Glomerular endothelial cell (primary cell): Measurements from ENCODE around the gene TUBGCP6. TPM values are rescaled to one million over a fixed set of nuclear protein-coding genes. Genes with fewer than 3 reads are reported as not detected.

Source experiments
- DNase-seq: peaks from one replicate; pipeline ENCODE4 v3.0.0-alpha.2; 2011; ENCODE audit warnings: low read depth, low spot score; ENCODE audit errors: extremely low read depth
- total RNA-seq: library from RNA; depleted of rRNA; stranded (reverse); fragments of >200 nt; gene quantifications from 2 replicates; pipeline ENCODE4 v1.2.3, GENCODE V29; 2015

TUBGCP6 gene
- total RNA-seq, 1 donor from 2014 or later: 47.1 TPM

DNA sequence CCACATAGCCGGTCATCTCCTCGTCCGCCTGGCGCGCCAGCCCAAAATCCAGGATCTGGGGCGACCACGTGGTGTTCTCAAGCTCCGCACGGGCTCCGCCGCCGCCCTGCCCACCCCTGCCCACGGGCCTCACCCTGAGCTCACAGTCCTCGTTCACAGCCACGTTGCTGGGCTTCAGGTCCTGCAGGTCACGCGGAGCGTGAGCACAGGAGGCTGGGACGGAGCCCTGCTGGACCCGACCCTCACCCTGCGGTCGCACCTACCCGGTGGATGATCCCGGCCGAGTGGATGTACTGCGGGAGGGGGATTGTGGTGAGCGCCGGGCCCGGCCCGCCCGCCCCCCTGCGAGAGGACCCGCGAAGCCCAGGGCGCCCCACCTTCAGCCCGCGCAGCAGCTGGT, 22.2 kb upstream of the TUBGCP6 start:
- DNase-seq: no peak

DNA sequence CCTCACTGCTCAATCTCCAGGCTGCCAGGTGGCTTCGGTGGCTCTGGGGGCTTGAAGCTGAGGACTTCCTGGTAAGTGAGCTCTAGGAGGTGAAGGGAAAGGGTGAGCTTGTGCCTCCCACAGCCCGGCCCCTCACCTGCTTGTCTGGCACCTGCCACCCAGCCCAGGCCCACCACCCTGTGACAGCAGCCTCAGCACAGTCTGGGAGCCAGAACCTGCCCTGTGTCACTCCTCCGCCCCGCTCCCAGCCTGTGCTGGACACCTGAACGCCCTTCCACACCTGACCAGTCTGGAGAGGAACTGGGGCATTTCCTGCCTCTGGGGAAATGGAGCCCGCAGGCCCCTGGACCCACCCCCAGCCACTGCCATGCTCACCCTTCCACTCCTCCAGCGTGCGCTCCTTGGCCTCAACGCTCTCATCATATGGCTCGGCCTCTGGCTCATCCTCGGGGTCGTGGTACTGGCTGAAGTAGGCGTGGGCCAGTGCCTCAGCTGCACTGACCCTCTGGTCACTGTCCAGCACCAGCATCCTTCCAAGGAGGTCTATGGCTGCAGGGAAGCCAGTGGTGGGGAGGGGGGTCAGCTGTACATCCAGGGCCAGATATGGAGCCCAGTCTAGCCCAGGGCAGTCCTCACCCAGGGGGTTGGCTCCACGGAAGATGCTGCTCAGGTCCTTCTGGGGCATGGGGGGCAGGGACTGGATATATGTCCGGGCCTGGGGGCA, 20.3 kb upstream of the TUBGCP6 start:
- no peak for DNase-seq

DNA sequence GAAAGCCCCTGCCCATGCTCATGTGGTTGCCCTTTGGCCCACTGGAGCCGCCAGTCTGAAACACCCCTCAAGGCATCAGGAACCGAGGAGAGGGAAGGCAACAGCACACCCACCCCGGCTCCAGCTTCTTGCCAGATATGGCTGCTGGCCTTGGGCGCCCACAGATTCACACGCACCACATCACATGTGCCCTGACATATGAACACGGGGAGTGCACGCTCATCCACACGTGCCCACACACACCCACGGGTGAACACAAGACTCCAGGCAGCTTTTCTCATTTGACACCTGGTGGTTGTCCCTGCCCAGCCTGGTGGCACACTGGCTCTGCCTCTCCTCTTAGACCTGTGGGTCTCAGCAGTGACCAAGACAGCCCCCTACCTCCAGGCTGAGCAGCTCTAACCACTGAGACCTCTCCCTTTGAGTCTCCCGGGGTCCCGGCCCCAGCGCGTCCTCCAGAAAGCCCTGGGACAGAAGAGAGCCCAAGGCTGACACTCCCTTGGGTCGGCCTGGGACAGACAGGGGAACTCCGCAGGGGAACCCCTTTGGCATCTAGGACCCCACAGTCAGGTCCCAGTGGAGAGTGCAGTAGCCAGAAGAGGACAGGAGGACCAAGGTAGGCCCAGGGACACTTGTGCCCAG, 19.4 kb upstream of the TUBGCP6 start:
- no peak for DNase-seq

DNA sequence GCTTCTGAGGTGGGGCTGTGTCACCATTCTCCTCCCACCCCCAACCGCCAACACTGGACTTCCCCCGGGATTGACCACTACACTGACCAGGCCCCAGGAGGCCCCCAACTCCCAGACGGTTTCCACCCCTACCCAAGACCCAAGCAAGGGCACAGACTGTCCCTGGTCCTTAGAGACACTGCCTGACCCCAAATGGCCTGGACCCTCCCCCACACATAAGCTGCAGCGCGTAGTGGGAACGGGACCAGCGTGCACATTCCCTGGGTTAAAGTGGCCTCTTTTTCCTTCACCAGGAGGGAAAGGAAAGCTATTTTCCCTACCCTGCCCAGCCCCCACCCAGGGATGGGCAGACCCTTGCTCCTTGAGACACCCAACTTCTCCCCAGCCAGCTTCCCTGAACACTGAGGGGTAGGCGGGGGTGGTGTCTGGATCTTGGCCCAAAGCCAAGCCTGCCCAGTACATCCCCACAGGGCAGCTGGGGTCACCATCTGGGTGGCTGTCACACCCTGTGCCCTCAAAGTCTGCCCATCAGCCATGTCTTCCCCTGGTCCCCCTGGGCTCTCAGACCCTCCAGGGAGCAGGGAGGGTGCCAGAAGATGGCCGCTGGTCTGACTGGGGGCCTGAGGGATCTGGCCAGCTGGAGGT, 18.3 kb upstream of the TUBGCP6 start:
- no peak for DNase-seq

DNA sequence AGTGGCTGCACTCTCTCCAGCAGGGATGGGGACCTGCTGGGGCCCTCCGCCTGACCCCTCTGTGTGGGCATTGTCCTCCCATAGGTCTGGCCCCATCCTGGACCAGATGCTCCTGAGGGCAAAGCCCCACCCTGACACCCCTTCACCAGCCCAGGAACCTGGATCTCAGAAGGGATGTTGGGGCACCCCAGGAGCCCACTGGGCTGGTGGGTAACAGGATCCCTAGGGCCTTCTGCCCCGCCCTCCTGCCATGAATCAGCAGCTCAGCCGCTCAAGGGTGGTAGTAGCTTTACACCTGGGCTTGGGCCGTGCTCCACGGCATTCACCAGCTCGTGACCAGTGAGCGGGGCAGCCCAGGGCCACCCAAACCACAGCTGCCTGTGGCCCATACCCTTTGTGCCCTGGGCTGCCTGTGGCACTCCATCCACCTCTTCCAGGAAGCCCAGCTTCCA, 17.7 kb upstream of the TUBGCP6 start:
- no peak for DNase-seq

DNA sequence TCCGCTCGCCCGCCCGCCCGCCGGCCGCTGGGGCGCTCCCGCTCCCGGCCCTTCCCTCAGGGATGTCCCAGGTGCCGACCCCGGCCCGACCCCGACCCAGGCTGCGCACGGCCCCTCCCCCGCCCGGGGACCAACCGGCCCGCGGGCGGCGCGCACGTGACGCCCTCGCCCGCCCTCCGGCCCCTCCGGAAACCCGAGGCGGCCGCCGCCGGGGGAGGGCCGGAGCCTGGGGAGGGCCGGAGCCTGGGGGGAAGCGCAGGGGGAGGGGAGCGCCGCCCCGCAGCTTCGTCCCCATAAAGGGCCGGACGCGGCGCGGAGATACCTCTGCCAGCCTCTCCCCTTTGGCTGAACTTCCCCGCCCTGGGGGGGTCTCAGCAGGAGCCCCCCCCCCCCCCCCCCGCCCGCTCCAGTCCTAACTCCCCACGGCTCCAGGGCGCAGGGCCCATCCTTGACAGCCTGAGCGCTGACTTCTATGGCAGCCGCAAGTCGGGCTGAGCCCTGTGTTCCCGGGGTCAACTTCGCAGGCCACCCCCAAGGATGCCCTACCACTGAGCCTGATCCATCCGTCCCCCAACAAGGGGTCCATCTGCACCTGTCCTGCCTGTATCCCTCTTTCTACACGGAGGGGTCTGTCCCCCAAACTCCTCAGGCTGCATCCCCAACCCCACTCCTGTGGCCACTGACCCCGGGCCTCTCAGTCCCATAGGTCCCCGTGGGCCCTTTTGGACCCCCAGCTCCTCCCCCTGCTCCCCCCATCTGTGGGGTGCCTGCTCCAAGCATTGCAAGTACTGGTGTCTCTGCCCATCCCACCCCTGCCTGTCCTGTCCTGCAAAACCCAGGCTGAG, 17.0 kb upstream of the TUBGCP6 start, which contains the start of gene MAPK12:
TSS of gene MAPK12 (minus strand) at position 69 of the 845 bp plus-strand sequence. CDS start 174 bp downstream, outside the sequence.
- no peak for DNase-seq

DNA sequence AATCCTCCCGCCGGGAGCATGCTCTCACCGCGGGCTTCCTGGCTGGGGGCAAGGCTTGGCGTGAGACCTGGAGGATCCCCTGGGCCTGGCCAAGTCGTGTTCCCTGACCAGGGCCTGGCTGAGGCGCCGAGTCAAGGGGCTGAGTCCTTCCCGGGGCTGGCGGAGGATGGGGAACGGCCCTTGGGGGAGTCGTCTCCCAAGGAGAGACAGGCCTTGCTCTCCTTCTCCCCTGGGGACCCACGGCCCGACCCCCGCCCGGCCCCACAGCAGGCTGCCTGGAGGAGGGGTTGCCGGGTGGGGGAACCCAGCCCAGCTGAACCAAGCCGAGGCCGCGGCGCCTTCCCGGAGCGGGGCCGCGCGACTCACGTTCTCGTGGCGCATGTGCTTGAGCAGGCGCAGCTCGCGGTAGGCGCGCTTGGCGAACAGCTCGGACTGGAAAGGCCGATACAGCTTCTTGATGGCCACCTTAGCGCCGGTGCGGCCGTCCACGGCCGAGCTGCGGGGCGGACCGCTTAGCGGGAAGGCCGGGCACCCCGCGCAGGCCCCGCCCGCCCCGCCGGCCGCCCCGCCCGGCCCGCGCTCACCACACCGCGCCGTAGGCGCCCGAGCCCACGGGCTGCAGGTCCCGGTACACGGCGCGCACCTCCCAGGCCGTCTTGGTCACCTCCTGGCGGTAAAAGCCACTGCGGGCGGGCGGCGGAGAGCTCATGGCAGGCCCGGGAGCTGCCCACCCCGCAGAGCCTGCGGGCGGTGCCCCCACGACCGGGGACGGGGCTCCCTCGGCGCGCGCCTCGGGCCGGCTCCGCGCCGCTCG, 16.2 kb upstream of the TUBGCP6 start:
- no peak for DNase-seq

DNA sequence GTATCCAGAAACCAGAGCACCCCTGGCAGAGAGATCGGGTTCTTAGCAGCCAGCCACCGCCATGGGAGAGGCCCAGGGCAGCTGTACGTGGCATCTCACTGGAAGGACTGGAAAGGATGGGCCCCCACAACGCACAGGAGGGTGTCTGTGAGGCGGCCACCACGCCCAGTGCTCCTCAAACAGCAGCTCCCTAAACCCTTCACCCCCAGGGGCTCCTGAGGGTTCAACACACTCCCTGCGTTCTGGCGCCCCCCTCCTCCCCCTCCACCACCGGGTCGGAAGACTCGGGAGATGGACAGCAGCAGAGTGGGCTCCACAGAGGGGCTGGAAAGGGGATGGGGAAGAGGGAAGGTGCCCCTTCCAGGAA, 15.6 kb upstream of the TUBGCP6 start:
- no peak for DNase-seq

DNA sequence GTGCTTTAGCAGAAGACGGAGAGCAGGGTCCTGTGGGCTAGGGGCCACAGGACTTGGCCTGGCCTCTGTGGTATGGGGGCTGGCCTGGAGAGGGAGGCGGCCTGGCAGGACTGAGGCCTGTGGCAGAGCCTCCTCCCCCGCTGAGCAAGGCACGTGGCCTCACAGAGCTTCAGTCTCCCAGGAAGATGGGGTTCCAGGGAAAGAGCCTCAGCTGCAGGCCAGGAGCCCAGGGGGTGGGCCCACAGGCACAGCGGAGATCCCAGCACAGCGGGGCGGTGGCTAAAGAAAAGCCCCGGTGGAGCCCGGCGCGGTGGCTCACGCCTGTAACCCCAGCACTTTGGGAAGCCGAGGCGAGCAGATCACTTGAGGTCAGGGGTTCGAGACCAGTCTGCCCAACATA, 14.5 kb upstream of the TUBGCP6 start:
- no peak for DNase-seq

DNA sequence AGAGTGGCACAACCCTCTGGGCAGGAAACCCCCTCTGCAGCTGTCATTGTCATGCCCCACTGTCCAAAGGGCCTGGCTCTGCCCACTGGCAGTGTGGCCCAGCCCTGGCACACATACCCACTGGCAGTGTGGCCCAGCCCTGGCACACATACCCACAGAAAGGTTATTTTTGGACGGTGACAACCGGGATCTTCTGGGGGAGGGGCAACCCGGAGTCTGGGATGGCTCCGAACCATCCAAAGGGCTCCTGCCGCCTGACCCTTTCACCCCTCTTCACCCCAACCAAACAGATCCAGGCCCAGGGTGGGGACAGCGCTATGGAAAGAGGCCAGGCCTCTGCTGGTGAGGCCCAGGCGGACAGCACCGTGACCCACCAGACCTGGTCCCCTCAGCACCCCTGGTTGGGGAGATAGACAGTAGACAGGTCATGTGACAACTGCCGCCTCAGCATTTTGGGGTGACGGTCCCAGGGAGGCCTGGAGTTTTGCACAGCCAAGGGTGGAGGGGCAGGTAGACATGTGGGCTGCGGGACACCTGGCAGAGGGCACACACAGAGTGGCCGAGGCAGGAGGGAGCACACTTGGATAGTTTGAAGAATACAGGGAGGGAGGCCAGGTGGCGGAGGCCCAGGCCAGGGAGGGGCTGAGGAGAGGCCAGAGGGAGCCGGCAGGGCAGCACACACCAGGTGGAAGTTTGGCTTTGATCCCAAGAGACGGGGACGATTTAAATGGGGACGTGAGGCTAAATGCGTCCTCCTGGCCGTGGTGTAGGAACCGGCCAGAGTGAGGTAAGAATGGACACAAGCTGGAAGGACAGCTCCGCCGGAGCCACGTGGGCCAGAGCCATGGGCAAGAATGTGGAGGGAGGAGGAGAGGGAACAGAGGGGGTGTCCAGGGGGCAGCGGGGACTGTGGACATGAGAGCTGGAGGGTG, 13.8 kb upstream of the TUBGCP6 start:
- DNase-seq: no peak

DNA sequence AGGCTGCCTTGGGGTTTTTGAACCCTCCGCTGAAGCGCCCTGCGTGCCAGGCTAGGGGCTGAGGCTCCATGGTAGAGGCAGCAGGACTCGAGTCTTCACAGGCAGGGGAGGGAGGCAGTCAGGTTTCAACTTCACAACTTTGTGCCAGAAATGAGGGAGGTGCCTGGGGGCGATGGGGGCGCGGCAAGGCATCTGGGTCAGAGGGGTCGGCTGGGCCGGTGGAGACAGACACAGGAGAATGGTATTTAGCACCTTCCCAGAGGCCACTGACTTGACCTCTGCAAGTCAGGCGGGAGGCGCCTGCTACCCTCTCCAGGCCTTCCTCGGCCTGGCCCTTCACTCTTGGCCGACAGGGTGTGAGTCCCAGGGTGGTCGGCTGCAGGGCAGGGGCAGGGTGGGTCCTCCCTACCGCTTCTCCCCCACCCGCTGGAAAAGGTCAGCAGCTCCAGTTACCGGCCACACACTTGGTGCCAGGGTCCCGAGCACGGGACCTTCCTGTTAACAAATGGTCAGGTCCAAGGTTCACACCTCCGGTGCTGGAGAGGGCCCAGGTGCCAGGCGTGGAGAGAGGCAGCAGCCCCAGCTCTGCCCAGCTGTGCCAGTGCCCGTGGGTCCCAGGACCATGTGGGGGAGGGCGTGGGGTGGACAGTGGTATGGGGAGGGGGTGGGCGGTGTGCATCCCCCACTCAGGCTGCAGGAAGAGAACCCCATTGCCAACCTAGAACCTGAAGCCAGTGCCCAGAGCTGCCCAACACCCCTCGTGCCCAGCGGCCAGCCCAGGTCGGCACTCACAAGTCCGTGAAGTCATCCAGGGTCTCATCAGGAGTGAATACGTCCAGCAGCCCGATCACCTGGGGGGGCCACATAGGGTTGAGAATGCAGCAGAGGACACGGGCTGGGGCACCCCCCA, 12.9 kb upstream of the TUBGCP6 start:
- no peak for DNase-seq

DNA sequence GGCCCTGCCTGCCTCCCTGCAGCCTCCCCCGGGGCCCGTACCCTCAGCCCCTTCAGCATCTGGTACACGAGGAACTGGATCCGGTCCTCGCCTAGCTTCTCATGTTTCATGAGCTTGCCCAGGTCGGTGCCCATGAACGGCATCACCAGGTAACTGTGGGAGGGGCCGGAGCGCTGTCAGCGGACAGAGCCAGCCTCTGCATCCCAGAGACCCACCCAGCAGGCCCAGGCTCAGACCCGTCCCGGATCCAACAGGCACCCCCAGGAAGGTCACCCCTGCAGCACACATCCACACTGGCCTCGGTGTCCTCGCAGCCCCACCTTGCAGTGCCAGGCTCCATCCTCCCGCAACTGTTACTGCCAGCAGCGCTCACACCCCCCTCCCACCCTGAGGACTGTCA, 12.2 kb upstream of the TUBGCP6 start:
- DNase-seq: no peak

DNA sequence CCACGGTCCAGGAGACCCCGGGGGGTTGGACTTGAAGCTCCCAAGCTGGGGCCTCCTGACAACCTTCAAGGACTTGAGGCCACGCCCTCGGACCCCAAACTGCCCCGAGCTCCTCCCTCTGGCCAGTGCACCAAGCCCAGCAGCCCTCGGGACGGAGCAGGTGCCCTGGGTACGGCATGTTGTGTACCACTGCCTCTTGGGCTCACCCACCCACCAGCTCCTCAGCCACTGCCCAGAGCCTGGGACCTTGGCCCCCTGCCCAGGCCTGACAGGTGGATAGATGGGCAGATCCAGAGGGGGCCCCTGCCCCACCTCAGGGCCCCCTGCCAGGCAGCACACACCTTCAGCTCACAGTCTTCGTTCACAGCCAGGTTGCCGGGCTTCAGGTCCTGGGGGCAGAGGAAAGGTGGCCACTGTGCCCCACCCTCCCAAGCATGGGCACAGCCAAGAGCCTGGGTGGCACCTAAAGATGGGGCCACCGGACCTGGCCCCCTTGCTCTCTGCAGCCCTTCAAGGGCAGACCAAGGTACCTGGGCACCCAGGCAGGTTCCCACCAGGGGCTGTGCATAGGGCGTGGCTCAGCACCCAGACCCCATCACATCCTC, 11.5 kb upstream of the TUBGCP6 start:
- no peak for DNase-seq

DNA sequence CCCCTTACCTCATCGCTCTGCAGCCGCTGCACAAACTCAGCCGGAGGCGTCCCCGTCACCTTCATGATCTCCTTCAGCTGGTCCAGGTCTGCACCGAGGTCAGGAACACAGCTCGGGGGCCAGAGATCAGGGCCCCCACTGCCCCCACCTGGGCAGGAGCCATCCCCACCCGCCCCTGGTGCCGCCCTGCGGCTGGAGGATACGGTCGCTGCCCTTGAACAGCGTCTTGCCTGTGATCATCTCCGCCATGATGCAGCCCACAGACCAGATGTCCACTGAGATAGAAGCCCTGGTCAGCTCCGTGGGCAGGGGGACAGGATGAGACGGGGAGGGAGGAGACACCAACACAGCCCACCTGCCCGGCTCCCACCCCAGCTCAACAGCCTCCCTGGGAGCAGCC, 10.8 kb upstream of the TUBGCP6 start:
- no peak for DNase-seq

DNA sequence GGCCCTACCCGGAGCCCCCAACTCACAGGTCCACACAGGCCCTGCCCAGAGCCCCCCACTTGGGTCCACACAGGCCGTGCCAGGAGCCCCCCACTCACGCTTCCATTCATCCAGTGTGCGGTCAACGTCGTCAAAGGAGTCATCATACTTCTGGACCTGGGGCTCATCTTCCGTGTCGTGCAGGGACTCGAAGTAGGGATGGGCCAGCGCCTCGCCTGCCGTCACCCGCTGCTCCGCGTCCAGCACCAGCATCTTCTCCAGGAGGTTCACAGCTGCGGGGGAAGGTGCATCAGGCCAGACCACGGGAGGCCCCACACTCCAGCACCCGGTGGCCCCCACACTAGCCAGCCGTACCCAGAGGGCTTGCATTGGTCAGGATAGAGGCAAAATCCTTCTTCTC, 10.3 kb upstream of the TUBGCP6 start:
- DNase-seq: no peak

DNA sequence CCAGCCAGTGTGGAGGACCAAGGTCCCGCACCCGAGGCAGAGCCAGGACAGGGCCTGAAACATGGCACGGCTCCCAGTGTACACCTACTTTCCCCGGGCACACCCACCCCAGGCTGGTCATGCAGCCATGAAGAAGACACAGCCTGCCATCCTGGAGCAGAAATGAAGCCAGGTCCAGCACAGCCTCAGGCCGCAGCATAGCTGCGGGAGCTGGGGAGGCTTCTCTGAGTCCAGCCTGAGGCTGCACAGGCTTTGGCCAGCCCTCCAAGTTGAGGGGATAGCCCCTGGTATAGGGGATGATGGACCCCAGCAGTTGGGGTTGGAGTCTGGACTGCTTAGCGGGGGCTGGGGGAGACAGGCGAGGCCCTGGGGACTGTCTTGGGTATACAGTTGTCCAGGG, 9.1 kb upstream of the TUBGCP6 start:
- no peak for DNase-seq

DNA sequence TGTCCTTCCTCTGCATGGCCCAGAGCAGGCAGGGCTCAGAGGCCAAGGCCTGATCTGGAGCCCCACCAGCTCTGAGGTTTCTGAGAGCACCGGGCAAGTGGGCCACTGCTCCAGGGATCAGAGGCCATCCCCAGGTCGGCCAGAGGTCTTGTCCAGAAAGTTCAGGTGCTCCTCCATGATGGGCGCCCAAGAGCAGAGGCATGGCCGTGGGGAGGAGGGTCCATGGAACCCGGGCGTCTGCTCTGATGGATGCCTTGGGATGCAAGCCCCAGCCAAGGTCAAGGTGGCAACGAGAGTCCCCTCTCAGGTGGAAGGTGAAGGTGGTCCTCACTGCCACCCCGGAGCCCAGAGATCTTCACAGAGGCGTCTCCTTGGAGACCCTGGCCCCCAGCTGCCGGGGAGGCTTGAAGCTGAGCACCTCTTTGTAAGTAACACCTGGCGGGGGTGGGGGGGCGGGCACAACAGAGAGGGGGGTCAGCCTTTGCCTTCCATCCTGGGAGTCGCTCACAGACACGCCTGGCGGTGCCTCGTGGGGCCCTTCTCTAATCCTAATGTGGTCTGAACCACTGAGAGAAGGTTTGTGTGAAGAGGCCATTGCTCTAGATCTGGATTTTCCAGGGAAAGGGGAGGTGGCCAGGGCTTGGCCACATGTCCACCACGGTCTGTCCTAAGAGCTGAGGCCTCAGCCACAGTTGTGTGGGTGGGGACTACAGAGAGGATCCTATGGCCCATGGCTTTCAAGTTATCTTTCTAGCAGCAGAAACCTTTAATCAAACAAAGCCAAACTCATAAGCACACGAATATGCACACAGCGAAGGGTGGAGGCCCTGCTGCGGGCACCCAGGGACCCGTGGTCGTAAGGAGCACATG, 8.5 kb upstream of the TUBGCP6 start:
- no peak for DNase-seq
